ENCODE results near the gene ZNF165.

DNA sequence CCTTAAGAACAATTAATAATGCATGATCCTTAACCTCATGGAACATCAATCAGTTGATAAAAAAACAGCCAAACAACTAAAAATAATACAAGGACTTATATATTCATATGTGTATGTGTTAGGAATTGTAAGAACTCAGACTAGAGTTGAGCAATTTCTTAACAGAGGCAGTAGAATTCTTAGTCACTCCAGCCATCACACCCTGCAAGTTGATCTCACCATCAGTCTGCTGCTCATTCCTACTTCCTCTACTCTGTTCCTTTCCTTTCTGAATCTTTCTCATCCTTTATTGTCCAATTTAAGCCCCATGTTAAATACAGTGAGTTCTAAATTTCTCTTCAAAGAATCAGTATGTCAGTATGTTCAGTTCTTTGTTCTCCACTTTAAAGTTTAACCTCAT, 2.6 kb downstream of the ZNF165 start:
- TF ChIP-seq, protein P1, sequence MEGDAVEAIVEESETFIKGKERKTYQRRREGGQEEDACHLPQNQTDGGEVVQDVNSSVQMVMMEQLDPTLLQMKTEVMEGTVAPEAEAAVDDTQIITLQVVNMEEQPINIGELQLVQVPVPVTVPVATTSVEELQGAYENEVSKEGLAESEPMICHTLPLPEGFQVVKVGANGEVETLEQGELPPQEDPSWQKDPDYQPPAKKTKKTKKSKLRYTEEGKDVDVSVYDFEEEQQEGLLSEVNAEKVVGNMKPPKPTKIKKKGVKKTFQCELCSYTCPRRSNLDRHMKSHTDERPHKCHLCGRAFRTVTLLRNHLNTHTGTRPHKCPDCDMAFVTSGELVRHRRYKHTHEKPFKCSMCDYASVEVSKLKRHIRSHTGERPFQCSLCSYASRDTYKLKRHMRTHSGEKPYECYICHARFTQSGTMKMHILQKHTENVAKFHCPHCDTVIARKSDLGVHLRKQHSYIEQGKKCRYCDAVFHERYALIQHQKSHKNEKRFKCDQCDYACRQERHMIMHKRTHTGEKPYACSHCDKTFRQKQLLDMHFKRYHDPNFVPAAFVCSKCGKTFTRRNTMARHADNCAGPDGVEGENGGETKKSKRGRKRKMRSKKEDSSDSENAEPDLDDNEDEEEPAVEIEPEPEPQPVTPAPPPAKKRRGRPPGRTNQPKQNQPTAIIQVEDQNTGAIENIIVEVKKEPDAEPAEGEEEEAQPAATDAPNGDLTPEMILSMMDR (IDR thresholded peaks at IDR 0.05): no peak
- no peak for TF ChIP-seq POLR2A (IDR thresholded peaks at IDR 0.05)

All from testis (tissue), 2 donors.